Bronchial epithelial cell (primary cell): ENCODE measurements around the gene SIRPB1. TPM values are rescaled to one million over a fixed set of nuclear protein-coding genes. Genes with fewer than 3 reads are reported as not detected.

Experiments
- DNase-seq: peaks from one replicate; pipeline ENCODE4 v3.0.0-alpha.2; 2010; ENCODE audit warnings: low read depth
- FAIRE-seq: peaks from 2 replicates; lab custom pipeline; 2011; peaks lifted over from hg19 to GRCh38; lab: Jason Lieb, UNC
- H3K27me3 ChIP-seq: 2 replicates; pipeline ENCODE4 v1.5.1; 2011; ENCODE audit warnings: low read length; ENCODE audit not compliant: control insufficient read depth, insufficient read depth
- H3K36me3 ChIP-seq: 2 replicates; pipeline ENCODE4 v1.5.1; 2011; ENCODE audit warnings: low read length; ENCODE audit not compliant: control insufficient read depth, insufficient read depth
- H3K4me3 ChIP-seq: 2 replicates; pipeline ENCODE4 v1.5.1; 2011; ENCODE audit warnings: mild to moderate bottlenecking, low read depth, low read length, control low read depth
- CTCF ChIP-seq: IDR thresholded peaks from 2 replicates; pipeline ENCODE4 v1.5.1; 2011; ENCODE audit warnings: mild to moderate bottlenecking, moderate library complexity, low read length, control low read depth, inconsistent platforms; ENCODE audit not compliant: insufficient read depth, severe bottlenecking
- total RNA-seq: library from RNA; depleted of rRNA; stranded (reverse); fragments of >200 nt; gene quantifications from 2 replicates; pipeline ENCODE4 v1.2.1, GENCODE V29; 2014

Gene SIRPB1
- total RNA-seq, 1 donor from 2014 or later: not detected

GRCh38 chr20:1636621-1637020 lies 16.8 kb upstream of the SIRPB1 start:
- Histone ChIP-seq H3K4me3 (no peak overlapping the region), H3K27me3 (no peaks in the 10 kb centered on the region), H3K36me3 (no peaks in the 10 kb centered on the region)
- no peak for DNase-seq
- no peak for TF ChIP-seq CTCF
- FAIRE-seq: no peak

GRCh38 chr20:1635291-1635979 lies 15.6 kb upstream of the SIRPB1 start:
- DNase-seq: no peak
- no peaks in the 10 kb centered on the region for H3K27me3 ChIP-seq
- FAIRE-seq: no peak
- H3K36me3 ChIP-seq: no peaks in the 10 kb centered on the region
- TF ChIP-seq CTCF: no peak
- no peak overlapping the region for H3K4me3 ChIP-seq

GRCh38 chr20:1633535-1633934 lies 13.7 kb upstream of the SIRPB1 start:
- Histone ChIP-seq H3K36me3 (no peaks in the 10 kb centered on the region), H3K27me3 (no peaks in the 10 kb centered on the region), H3K4me3 (no peak overlapping the region)
- no peak for TF ChIP-seq CTCF
- FAIRE-seq: no peak
- DNase-seq: peak; percentile 19

GRCh38 chr20:1632178-1632577 lies 12.4 kb upstream of the SIRPB1 start:
- Histone ChIP-seq H3K36me3 (no peaks in the 10 kb centered on the region), H3K27me3 (peaks cover 2% of the 10 kb centered on the region), H3K4me3 (no peak overlapping the region)
- FAIRE-seq: no peak
- TF ChIP-seq CTCF: no peak
- DNase-seq: no peak

GRCh38 chr20:1631309-1632151 lies 11.7 kb upstream of the SIRPB1 start:
- no peak for FAIRE-seq
- H3K4me3 ChIP-seq: no peak overlapping the region

More at GRCh38 chr20:1631309-1632151, 11.7 kb upstream of the SIRPB1 start:
- Histone ChIP-seq H3K36me3 (no peaks in the 10 kb centered on the region), H3K27me3 (peaks cover 2% of the 10 kb centered on the region)
- DNase-seq: no peak
- TF ChIP-seq CTCF: no peak
